Mucosa of descending colon (tissue), 3 donors: ENCODE measurements around the gene LGR6. TPM values are rescaled to one million over a fixed set of nuclear protein-coding genes. Genes with fewer than 3 reads are reported as not detected.
"Not testable (repeated sequence)": the region's sequence is repeated elsewhere in the genome, so short reads cannot be mapped to it uniquely, and the experiment has no call there.

Source experiments
- ATAC-seq: fragments of 200-7000 bp; cut with Tn5 transposase; one replicate; pipeline ENCODE4 v1.9.1; 2020; ENCODE audit warnings: mild to moderate bottlenecking, moderate library complexity
- DNase-seq, 3 donors: peaks; one replicate each; pipeline ENCODE4 v3.0.0-alpha.2; 2020
- H3K36me3 ChIP-seq: fragments of 200-600 bp; one replicate; pipeline ENCODE4 v1.8.0; 2021; ENCODE audit warnings: low read depth, mild to moderate bottlenecking
- H3K4me1 ChIP-seq: fragments of 200-600 bp; one replicate; pipeline ENCODE4 v1.8.0; 2021; ENCODE audit warnings: low read depth, mild to moderate bottlenecking
- H3K4me3 ChIP-seq: fragments of 200-600 bp; one replicate; pipeline ENCODE4 v1.8.0; 2021; ENCODE audit warnings: mild to moderate bottlenecking
- H3K9me3 ChIP-seq: fragments of 200-600 bp; one replicate; pipeline ENCODE4 v1.8.0; 2021; ENCODE audit warnings: mild to moderate bottlenecking
- CTCF ChIP-seq: fragments of 200-600 bp; IDR thresholded peaks from one replicate; pipeline ENCODE4 v1.8.0; 2022; ENCODE audit warnings: antibody characterized with exemption, mild to moderate bottlenecking
- intact Hi-C, 2 donors: fragments of 100-400 bp; cut with DNase I in 1 of 2; cut with micrococcal nuclease in 1 of 2; formaldehyde crosslinking; loops; one replicate each; pipeline versions ENCODE4 v1.11.0 to v1.11.1; 2022; cut with DNase I, micrococcal nuclease
- total RNA-seq, 3 donors: library from RNA; stranded (reverse); fragmentation: NEBNext Ultra II Directional in 2 of 3; extraction: Animal tissue kit (Norgen Biotek cat#: 25700) in 2 of 3; gene quantifications; one replicate each; pipeline versions ENCODE4 v1.2.1 to v1.2.4, GENCODE V29; 2021 to 2023
- donor health status: DM: no; HTN: no; CAD: no; lungs with moderate emphysema.
- donor health status: DM: no; HTN: no; CAD: no.
- donor health status: DM: no; HTN: yes; CAD: no.

Gene LGR6
- total RNA-seq, 3 donors from 2014 or later = 0.66 to 4.2 (median 1.3) TPM

DNA sequence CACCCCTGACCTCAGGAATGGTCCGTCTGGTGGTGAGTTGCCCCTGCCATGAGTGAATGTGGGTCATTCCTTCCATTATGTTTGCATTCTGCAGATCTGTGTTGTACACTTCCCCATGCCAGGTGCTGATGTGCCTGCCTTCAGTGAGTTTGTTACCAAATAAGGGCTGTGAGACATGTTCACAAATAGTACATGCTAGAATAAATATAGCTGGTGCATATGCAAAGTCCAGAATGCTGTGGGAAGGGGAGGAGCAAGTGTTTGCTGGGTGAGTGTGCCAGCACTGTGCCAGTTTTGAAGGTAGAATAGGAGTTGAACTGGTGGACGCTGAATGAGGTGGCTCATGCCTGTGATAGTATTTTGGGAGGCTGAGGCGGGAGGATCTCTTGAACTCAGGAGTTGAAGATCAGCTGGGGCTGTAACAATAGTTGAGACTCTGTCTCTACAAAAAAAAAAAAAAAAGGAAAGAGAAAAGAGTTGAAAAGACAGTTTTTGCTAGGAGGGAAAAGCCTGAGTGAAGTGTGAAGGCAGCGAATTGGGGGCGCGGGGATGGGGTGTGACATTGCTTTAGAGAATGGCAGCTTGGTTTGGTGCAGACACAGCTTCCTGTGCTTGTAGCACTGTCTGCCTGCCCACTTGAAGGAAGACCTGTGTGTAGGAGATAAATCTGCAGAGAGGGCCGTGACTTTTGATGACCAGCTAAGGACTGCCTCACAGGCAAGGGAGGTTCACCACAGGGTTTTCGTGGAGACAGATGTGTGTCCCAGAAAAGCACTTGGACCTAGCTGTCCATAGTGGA lies 61.1 kb downstream of the LGR6 start:
- intact Hi-C loops = no loop called here

DNA sequence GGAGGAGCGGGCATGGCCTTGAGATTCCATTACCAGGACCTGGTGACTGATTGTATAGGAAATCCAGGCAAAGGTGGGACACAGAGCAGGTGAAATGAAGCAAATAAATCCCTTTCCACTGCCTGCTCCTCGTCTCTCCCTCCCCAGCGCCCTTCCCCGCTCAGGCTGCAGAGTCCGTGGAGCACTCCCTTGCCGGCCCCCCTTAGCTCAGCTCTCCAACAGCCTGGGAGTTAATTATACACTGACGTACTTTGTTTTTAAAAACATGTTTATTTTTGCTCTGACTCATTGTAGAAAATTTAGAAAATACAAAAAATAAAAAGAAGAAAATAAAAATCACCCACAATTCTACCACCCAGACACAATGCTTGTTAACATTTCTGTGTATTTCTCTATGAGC lies 61.7 kb downstream of the LGR6 start:
- DNase-seq (peak in 1 of 3 donors; percentile 29), ATAC-seq (no peak)
- intact Hi-C loops = no loop called here
- Histone ChIP-seq H3K36me3 (no peaks in the 10 kb centered on the region), H3K4me3 (no peak overlapping the region), H3K9me3 (no peaks in the 10 kb centered on the region), H3K4me1 (no peaks in the 10 kb centered on the region)
- no peak for TF ChIP-seq CTCF

More for the DNA sequence above, 61.1 kb downstream of the LGR6 start:
- DNase-seq (no peak), ATAC-seq (no peak)
- H3K36me3 ChIP-seq = no peaks in the 10 kb centered on the region
- no peak for TF ChIP-seq CTCF
- no peaks in the 10 kb centered on the region for H3K9me3 ChIP-seq
- no peak overlapping the region for H3K4me3 ChIP-seq
- no peaks in the 10 kb centered on the region for H3K4me1 ChIP-seq

- H3K9me3 ChIP-seq = no peaks in the 10 kb centered on the region
- TF ChIP-seq CTCF = no peak
- no peaks in the 10 kb centered on the region for H3K4me1 ChIP-seq
- ATAC-seq (no peak), DNase-seq (no peak)
- intact Hi-C loops = no loop called here
- H3K4me3 ChIP-seq = no peak overlapping the region
- no peaks in the 10 kb centered on the region for H3K36me3 ChIP-seq
Measured at GRCh38 chr1:202259705-202260104, 66.1 kb downstream of the LGR6 start.

- H3K4me3 ChIP-seq, DNase-seq, H3K9me3 ChIP-seq, H3K4me1 ChIP-seq, H3K36me3 ChIP-seq, intact Hi-C loops, ATAC-seq: not testable (repeated sequence)
Measured at GRCh38 chr1:202261209-202261958, 67.8 kb downstream of the LGR6 start.

DNA sequence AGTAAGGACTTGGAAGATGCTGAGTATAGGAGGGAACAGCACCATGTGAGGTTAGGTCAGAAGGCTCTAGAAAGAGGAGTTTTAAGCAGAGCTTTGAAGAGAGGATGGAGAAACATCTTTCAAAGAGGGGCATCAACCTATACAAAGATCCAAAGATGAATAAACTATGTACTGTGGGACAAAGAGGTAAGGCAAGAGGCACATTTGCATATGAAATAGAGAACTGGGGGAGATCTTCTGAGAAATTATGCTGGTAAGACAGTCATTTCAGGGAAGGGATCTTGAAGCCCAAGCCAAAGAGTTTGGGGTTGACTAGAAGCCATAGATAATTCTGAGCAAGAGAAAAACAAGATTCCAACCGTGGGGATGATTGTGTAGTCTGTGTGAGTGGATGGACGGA lies 70.0 kb downstream of the LGR6 start:
- no peaks in the 10 kb centered on the region for H3K4me1 ChIP-seq
- no peaks in the 10 kb centered on the region for H3K36me3 ChIP-seq
- no peak overlapping the region for H3K4me3 ChIP-seq
- ATAC-seq = no peak
- no peak for DNase-seq
- intact Hi-C loops = no loop called here
- TF ChIP-seq CTCF = no peak
- H3K9me3 ChIP-seq = no peaks in the 10 kb centered on the region

GRCh38 chr1:202264300-202264699 lies 70.7 kb downstream of the LGR6 start:
- no peaks in the 10 kb centered on the region for H3K4me1 ChIP-seq
- intact Hi-C loops = no loop called here
- H3K4me3 ChIP-seq = no peak overlapping the region
- no peaks in the 10 kb centered on the region for H3K36me3 ChIP-seq
- DNase-seq (no peak), ATAC-seq (no peak)
- no peak for TF ChIP-seq CTCF
- no peaks in the 10 kb centered on the region for H3K9me3 ChIP-seq
